Sigmoid colon (tissue), 4 donors: ENCODE data around the gene ZNF613.
"Not testable (repeated sequence)": the region's sequence is repeated elsewhere in the genome, so short reads cannot be mapped to it uniquely, and the experiment has no call there.

ENCODE experiments used
- POLR2A ChIP-seq, 2 donors: fragments of 450-650 bp; IDR thresholded peaks; one replicate each; pipeline ENCODE4 v1.6.1; 2016; ENCODE audit warnings: antibody characterized with exemption in 2 of 2, mild to moderate bottlenecking in 2 of 2, moderate library complexity in 2 of 2
- POLR2AphosphoS5 ChIP-seq, 4 donors: sonication (generic); formaldehyde crosslinking; IDR thresholded peaks; one replicate each; pipeline ENCODE4 v1.6.1; 2017; ENCODE audit warnings: antibody characterized with exemption in 4 of 4
- TF ChIP-seq, protein P1 (sequence below), 4 experiments: fragments of 450-650 bp in 3 of 4; fragments of 200-600 bp in 1 of 4; IDR thresholded peaks; one replicate each; pipeline ENCODE4 v1.5.1; 2016 to 2019; ENCODE audit warnings: antibody characterized with exemption in 4 of 4, mild to moderate bottlenecking in 3 of 4, moderate library complexity in 2 of 4

DNA sequence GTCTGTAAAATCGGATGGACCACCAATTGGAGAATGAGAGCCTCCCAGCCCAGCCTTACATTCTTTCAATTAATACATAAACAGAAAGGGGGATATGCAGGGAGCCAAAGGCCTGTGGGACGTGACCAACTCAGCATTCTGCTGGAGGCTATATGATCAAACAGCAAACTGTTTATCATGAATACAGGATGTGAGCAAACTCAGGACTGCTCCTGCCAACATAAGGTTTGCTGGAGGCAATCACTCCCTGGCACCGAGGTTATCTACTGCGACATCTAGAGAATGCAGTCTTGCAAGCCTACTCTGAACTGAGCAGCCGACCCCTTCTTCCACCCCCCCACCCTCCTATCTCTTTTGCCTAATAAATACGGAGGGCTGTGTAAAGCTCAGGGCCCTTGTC is 53.7 kb downstream of the ZNF613 start:
- not testable (repeated sequence) for TF ChIP-seq POLR2A, POLR2AphosphoS5 (IDR thresholded peaks at IDR 0.05)
- TF ChIP-seq, protein P1, sequence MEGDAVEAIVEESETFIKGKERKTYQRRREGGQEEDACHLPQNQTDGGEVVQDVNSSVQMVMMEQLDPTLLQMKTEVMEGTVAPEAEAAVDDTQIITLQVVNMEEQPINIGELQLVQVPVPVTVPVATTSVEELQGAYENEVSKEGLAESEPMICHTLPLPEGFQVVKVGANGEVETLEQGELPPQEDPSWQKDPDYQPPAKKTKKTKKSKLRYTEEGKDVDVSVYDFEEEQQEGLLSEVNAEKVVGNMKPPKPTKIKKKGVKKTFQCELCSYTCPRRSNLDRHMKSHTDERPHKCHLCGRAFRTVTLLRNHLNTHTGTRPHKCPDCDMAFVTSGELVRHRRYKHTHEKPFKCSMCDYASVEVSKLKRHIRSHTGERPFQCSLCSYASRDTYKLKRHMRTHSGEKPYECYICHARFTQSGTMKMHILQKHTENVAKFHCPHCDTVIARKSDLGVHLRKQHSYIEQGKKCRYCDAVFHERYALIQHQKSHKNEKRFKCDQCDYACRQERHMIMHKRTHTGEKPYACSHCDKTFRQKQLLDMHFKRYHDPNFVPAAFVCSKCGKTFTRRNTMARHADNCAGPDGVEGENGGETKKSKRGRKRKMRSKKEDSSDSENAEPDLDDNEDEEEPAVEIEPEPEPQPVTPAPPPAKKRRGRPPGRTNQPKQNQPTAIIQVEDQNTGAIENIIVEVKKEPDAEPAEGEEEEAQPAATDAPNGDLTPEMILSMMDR (IDR thresholded peaks at IDR 0.05): not testable (repeated sequence)
